ENCODE data around the gene ATP13A3. TPM values are rescaled to one million over a fixed set of nuclear protein-coding genes. Genes with fewer than 3 reads are reported as not detected.

The ATP13A3 gene
- total and polyA plus RNA-seq, 10 of the 15 experiments (the other 5 are each of a cell fraction or from before 2014, with no cell fraction given) = 14.0 to 108 (median 69.5) TPM

DNA sequence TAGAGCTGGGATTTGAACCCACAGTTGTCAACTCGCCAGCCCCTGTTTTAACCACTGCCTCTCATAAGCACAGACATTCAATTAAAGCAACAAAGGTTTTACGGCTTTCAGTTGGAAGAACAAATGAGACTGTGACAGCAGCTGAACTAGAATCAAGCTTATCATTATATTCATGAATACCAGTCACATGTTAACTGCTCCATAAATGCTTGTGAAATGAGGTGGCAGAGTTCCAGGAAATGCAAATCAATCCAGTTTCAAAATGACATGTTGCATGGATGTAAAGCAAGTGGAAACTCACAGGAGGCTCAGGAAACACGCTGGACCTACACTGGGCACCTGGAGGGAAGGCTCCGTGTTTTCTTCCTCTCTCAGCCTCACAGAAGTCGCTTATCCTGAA, 91.6 kb downstream of the ATP13A3 start (continued):
- TF ChIP-seq, protein P1, sequence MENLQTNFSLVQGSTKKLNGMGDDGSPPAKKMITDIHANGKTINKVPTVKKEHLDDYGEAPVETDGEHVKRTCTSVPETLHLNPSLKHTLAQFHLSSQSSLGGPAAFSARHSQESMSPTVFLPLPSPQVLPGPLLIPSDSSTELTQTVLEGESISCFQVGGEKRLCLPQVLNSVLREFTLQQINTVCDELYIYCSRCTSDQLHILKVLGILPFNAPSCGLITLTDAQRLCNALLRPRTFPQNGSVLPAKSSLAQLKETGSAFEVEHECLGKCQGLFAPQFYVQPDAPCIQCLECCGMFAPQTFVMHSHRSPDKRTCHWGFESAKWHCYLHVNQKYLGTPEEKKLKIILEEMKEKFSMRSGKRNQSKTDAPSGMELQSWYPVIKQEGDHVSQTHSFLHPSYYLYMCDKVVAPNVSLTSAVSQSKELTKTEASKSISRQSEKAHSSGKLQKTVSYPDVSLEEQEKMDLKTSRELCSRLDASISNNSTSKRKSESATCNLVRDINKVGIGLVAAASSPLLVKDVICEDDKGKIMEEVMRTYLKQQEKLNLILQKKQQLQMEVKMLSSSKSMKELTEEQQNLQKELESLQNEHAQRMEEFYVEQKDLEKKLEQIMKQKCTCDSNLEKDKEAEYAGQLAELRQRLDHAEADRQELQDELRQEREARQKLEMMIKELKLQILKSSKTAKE (IDR thresholded peaks at IDR 0.05; ENCODE audit: low read depth, poor library complexity, severe bottlenecking) = no peak

DNA sequence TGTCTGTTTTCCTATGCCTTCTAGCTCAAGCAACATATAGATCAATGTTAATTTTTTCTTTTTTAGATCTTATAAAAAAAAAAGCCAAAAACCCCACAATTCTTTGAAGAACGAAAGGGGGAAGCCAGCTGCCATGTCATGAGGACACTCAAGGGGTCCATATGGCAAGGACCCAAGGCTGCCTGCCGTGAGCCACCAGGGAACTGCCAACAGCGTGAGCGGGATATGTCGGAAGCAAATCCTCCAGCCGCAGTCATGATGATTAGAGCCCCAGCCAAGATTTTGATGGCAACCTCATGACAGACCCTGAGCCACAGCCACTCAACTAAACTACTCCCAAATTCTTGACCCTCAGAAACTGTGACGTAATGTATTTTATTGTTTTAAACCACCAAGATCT, 94.2 kb downstream of the ATP13A3 start:
- in situ Hi-C loops (cut with MboI) = no loop called here

More for the DNA sequence above, 94.2 kb downstream of the ATP13A3 start:
- Histone ChIP-seq H3K4me1 (ENCODE audit: control insufficient read depth, insufficient read depth, low read length) (peaks cover 4% of the 10 kb centered on the region), H3K9me3 (replicated peaks; ENCODE audit: control insufficient read depth, insufficient read depth, low read length) (peaks cover 2% of the 10 kb centered on the region; the same call in 1 of the 3 replicates), H3K27ac (ENCODE audit: control insufficient read depth, insufficient read depth) (no peak overlapping the region), H2AFZ (ENCODE audit: control insufficient read depth, low read depth, low read length) (no peak overlapping the region), H3K4me3 (no peak overlapping the region), H3K79me2 (ENCODE audit: control insufficient read depth, insufficient read depth, low read length) (no peaks in the 10 kb centered on the region), H3K9ac (ENCODE audit: control insufficient read depth, insufficient read depth, low read length) (no peak overlapping the region), H3K27me3 (replicated peaks in 1 of 2; ENCODE audit: control insufficient read depth in 2 of 2, insufficient read depth in 2 of 2, low read length in 1 of 2) (peaks cover 3 to 5% of the 10 kb centered on the region in 2 experiments; a peak in 3 of 4 replicates), H3K36me3 (ENCODE audit: control insufficient read depth in 2 of 2, insufficient read depth in 2 of 2, low read length in 1 of 2) (no peaks in the 10 kb centered on the region), H3K4me2 (ENCODE audit: control insufficient read depth, insufficient read depth) (no peak overlapping the region), H4K20me1 (ENCODE audit: control insufficient read depth, insufficient read depth) (no peaks in the 10 kb centered on the region)
- RAD21 ChIA-PET (ENCODE audit: unreplicated experiment) = no interaction called here
- 73% methylated on average over 7 of the region's 7 CpGs for WGBS (ENCODE audit: insufficient coverage, insufficient replicate concordance, low lambda C conversion rate, missing lambda C conversion rate)
- POLR2A ChIA-PET = no interaction called here
- FAIRE-seq (no peak), DNase-seq (ENCODE audit: low read depth, low spot score) (no peak), ATAC-seq (no peak)
- no TSS peak for BruUV-seq (replicated peaks)
- no peak for TF ChIP-seq CBX3 (IDR thresholded peaks at IDR 0.05; ENCODE audit: borderline replicate concordance, low read depth)
- no peak for TF ChIP-seq SREBF2 (IDR thresholded peaks at IDR 0.05; ENCODE audit: low read length)
- no peak for TF ChIP-seq PAX5 (IDR thresholded peaks at IDR 0.05; ENCODE audit: borderline replicate concordance, low read depth, low read length)
- TF ChIP-seq GATAD2B (conservative IDR thresholded peaks at IDR 0.05; ENCODE audit: low read depth) = no peak
- no peak for TF ChIP-seq SMAD5 (IDR thresholded peaks at IDR 0.05; ENCODE audit: low read depth)
- TF ChIP-seq, protein P2, sequence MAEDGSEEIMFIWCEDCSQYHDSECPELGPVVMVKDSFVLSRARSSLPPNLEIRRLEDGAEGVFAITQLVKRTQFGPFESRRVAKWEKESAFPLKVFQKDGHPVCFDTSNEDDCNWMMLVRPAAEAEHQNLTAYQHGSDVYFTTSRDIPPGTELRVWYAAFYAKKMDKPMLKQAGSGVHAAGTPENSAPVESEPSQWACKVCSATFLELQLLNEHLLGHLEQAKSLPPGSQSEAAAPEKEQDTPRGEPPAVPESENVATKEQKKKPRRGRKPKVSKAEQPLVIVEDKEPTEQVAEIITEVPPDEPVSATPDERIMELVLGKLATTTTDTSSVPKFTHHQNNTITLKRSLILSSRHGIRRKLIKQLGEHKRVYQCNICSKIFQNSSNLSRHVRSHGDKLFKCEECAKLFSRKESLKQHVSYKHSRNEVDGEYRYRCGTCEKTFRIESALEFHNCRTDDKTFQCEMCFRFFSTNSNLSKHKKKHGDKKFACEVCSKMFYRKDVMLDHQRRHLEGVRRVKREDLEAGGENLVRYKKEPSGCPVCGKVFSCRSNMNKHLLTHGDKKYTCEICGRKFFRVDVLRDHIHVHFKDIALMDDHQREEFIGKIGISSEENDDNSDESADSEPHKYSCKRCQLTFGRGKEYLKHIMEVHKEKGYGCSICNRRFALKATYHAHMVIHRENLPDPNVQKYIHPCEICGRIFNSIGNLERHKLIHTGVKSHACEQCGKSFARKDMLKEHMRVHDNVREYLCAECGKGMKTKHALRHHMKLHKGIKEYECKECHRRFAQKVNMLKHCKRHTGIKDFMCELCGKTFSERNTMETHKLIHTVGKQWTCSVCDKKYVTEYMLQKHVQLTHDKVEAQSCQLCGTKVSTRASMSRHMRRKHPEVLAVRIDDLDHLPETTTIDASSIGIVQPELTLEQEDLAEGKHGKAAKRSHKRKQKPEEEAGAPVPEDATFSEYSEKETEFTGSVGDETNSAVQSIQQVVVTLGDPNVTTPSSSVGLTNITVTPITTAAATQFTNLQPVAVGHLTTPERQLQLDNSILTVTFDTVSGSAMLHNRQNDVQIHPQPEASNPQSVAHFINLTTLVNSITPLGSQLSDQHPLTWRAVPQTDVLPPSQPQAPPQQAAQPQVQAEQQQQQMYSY (CRISPR knock-in tag; IDR thresholded peaks at IDR 0.05) = no peak
- TF ChIP-seq HDAC2 (IDR thresholded peaks at IDR 0.05) = no peak
- TF ChIP-seq SMC3 (IDR thresholded peaks at IDR 0.05; ENCODE audit: borderline replicate concordance, low read length) = no peak
- TF ChIP-seq EZH2 (IDR thresholded peaks at IDR 0.05; ENCODE audit: borderline replicate concordance, control insufficient read depth, low read depth, low read length) = no peak
- TF ChIP-seq, protein P3, sequence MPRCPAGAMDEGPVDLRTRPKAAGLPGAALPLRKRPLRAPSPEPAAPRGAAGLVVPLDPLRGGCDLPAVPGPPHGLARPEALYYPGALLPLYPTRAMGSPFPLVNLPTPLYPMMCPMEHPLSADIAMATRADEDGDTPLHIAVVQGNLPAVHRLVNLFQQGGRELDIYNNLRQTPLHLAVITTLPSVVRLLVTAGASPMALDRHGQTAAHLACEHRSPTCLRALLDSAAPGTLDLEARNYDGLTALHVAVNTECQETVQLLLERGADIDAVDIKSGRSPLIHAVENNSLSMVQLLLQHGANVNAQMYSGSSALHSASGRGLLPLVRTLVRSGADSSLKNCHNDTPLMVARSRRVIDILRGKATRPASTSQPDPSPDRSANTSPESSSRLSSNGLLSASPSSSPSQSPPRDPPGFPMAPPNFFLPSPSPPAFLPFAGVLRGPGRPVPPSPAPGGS (IDR thresholded peaks at IDR 0.05; ENCODE audit: borderline replicate concordance, insufficient read depth, low read depth, low read length, poor library complexity, severe bottlenecking) = no peak
- no peak for TF ChIP-seq ZSCAN29 (IDR thresholded peaks at IDR 0.05)
- no peak for TF ChIP-seq ZNF207 (IDR thresholded peaks at IDR 0.05; ENCODE audit: borderline replicate concordance)
- TF ChIP-seq RB1 (IDR thresholded peaks at IDR 0.05; ENCODE audit: borderline replicate concordance) = no peak
- no peak for TF ChIP-seq EP300 (IDR thresholded peaks at IDR 0.05; ENCODE audit: borderline replicate concordance in 1 of 2, control insufficient read depth in 1 of 2, low read depth in 2 of 2, low read length in 2 of 2)
- TF ChIP-seq ESRRA (IDR thresholded peaks at IDR 0.05; ENCODE audit: low read length) = no peak
- intact Hi-C loops (cut with micrococcal nuclease; ENCODE audit: unreplicated experiment) = no loop called here
- SMC1A ChIA-PET (ENCODE audit: uncharacterized antibody, unreplicated experiment) = no interaction called here
- CTCF ChIA-PET = interaction anchor here (1.3 to 1.4 kb wide), 2 partner anchors 10 to 11 kb away, joined by 4 to 7 read pairs; no protein-coding TSS in a partner anchor
